Prostate gland (tissue), 2 donors: Measurements from ENCODE around the gene WDR82. TPM values are rescaled to one million over a fixed set of nuclear protein-coding genes. Genes with fewer than 3 reads are reported as not detected.

ENCODE experiments used
- DNase-seq: peaks from one replicate; pipeline ENCODE4 v3.0.0-alpha.2; 2019; ENCODE audit warnings: low spot score
- H3K27ac ChIP-seq, 2 donors: fragments of 200-600 bp; sonication (generic); 2 replicates each; pipeline ENCODE4 v1.5.1; 2017 to 2019
- H3K27me3 ChIP-seq: fragments of 200-600 bp; sonication (generic); replicated peaks from 2 replicates; pipeline ENCODE4 v1.5.1; 2019; ENCODE audit not compliant: insufficient read depth
- H3K36me3 ChIP-seq, 2 donors: fragments of 200-600 bp; sonication (generic); 1 replicate in 1 of 2; 2 replicates in 1 of 2; pipeline versions ENCODE4 v1.5.1 to v1.8.1; 2017 to 2019
- H3K4me1 ChIP-seq: fragments of 200-600 bp; sonication (generic); replicated peaks from 2 replicates; pipeline ENCODE4 v1.5.1; 2019
- H3K4me3 ChIP-seq, 2 donors: fragments of 200-600 bp; sonication (generic); 2 replicates each; pipeline ENCODE4 v1.5.1; 2017 to 2019
- H3K9me3 ChIP-seq: fragments of 200-600 bp; sonication (generic); 2 replicates; pipeline ENCODE4 v1.5.1; 2017
- CTCF ChIP-seq, 4 experiments: fragments of 200-600 bp in 2 of 4; fragments of 450-650 bp in 2 of 4; sonication (generic) in 2 of 4; IDR thresholded peaks; 1 replicate in 3 of 4; 2 replicates in 1 of 4; pipeline ENCODE4 v1.5.1; 2016 to 2019; ENCODE audit warnings: antibody characterized with exemption in 4 of 4, mild to moderate bottlenecking in 2 of 4, moderate library complexity in 2 of 4
- POLR2A ChIP-seq: fragments of 450-650 bp; IDR thresholded peaks from one replicate; pipeline ENCODE4 v1.6.1; 2016; ENCODE audit warnings: antibody characterized with exemption, mild to moderate bottlenecking
- POLR2AphosphoS5 ChIP-seq: sonication (generic); formaldehyde crosslinking; IDR thresholded peaks from one replicate; pipeline ENCODE4 v1.6.1; 2017; ENCODE audit warnings: antibody characterized with exemption
- WGBS: methylation state at CpG from one replicate; pipeline ENCODE4 v1.1.5; 2018; 5-methylcytosine and 5-hydroxymethylcytosine counted together
- intact Hi-C: fragments of 100-400 bp; cut with DNase I; formaldehyde crosslinking; loops from one replicate; pipeline ENCODE4 v1.14.2; 2022
- total RNA-seq, 2 donors: library from RNA; depleted of rRNA; stranded (reverse); fragments of >200 nt; gene quantifications; one replicate each; pipeline ENCODE4 v1.1.0, GENCODE V29; 2016

The WDR82 gene
- total RNA-seq, 2 donors from 2014 or later, result 52.4 to 86.9 TPM

GRCh38 chr3:52254608-52255007 lies 23.8 kb downstream of the WDR82 start:
- Histone ChIP-seq H3K9me3 (no peaks in the 10 kb centered on the region), H3K27me3 (no peaks in the 10 kb centered on the region), H3K4me3 (no peak overlapping the region), H3K36me3 (peaks cover 12 to 32% of the 10 kb centered on the region in 2 donors), H3K27ac (no peak overlapping the region), H3K4me1 (no peaks in the 10 kb centered on the region)
- WGBS, result 70% methylated on average over 9 of the region's 9 CpGs
- intact Hi-C loops, result no loop called here
- TF ChIP-seq POLR2A (no peak), POLR2AphosphoS5 (no peak), CTCF (IDR thresholded peaks at IDR 0.05) (no peak)
- DNase-seq, result no peak

GRCh38 chr3:52253314-52254304 lies 24.8 kb downstream of the WDR82 start:
- intact Hi-C loops, result no loop called here
- DNase-seq, result no peak
- H3K4me3 ChIP-seq, result no peak overlapping the region
- peaks cover 7 to 23% of the 10 kb centered on the region in 2 donors for H3K36me3 ChIP-seq
- H3K27me3 ChIP-seq, result no peaks in the 10 kb centered on the region
- WGBS, result 44% methylated on average over 12 of the region's 12 CpGs
- no peaks in the 10 kb centered on the region for H3K9me3 ChIP-seq
- TF ChIP-seq POLR2A (no peak), CTCF (IDR thresholded peaks at IDR 0.05) (no peak), POLR2AphosphoS5 (no peak)
- no peaks in the 10 kb centered on the region for H3K4me1 ChIP-seq
- no peak overlapping the region for H3K27ac ChIP-seq

DNA sequence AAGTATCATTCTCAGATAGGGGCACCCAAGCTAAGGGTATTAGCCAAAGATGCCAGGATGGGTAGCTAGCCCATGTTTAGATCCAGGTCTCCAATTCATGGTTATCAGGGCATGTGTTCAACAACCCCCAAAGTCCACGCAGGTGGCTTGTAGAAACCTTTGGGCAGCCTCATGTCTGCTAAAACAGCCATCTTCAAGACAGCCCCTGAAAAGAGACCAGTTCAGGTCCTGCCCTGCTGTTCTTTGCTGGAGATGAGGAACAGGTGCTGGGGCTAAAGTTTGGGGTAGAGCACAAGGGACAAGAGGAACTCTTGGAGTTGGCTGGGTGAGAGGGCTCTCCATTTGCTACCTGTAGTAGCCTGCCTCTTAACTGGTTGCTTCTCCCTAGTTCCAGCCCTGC lies 28.3 kb downstream of the WDR82 start:
- TF ChIP-seq CTCF (IDR thresholded peaks at IDR 0.05) (no peak), POLR2A (no peak), POLR2AphosphoS5 (no peak)
- no peaks in the 10 kb centered on the region for H3K27me3 ChIP-seq
- intact Hi-C loops, result no loop called here
- no peaks in the 10 kb centered on the region for H3K36me3 ChIP-seq
- no peaks in the 10 kb centered on the region for H3K9me3 ChIP-seq
- H3K4me1 ChIP-seq, result no peaks in the 10 kb centered on the region
- no peak overlapping the region for H3K27ac ChIP-seq
- no peak overlapping the region for H3K4me3 ChIP-seq
- DNase-seq, result no peak
- WGBS, result 100% methylated on average over 1 of the region's 1 CpG

DNA sequence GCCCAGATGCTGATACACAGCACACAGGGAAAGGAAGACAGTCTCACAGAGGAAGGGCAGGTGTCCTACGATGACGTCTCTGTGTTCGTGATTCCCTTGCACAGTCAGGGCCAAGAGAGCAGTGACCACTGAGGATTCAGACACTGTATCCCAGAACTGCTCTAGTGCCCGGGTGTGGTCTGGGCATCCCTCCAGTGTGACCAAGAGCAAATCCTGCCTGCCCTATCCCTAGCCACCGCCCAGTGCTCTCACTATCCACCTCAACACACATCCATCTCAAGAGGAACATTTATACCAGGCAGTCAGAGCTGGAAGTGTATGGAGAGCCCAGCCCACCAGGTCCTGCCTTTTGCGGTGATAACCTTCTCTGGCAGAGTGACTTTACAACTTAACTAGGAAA lies 28.8 kb downstream of the WDR82 start:
- TF ChIP-seq CTCF (IDR thresholded peaks at IDR 0.05) (no peak), POLR2A (no peak), POLR2AphosphoS5 (no peak)
- no peak overlapping the region for H3K27ac ChIP-seq
- no peaks in the 10 kb centered on the region for H3K9me3 ChIP-seq
- 86% methylated on average over 6 of the region's 6 CpGs for WGBS
- no peak overlapping the region for H3K4me3 ChIP-seq
- H3K27me3 ChIP-seq, result no peaks in the 10 kb centered on the region
- no peaks in the 10 kb centered on the region for H3K36me3 ChIP-seq
- intact Hi-C loops, result no loop called here
- no peaks in the 10 kb centered on the region for H3K4me1 ChIP-seq
- DNase-seq, result no peak
